Measurements from ENCODE around the gene LCP2. TPM values are rescaled to one million over a fixed set of nuclear protein-coding genes. Genes with fewer than 3 reads are reported as not detected.
"Not testable (repeated sequence)": the region's sequence is repeated elsewhere in the genome, so short reads cannot be mapped to it uniquely, and the experiment has no call there.

Gene LCP2
- polyA plus RNA-seq, 1 donor from 2014 or later, result 31.6 TPM

DNA sequence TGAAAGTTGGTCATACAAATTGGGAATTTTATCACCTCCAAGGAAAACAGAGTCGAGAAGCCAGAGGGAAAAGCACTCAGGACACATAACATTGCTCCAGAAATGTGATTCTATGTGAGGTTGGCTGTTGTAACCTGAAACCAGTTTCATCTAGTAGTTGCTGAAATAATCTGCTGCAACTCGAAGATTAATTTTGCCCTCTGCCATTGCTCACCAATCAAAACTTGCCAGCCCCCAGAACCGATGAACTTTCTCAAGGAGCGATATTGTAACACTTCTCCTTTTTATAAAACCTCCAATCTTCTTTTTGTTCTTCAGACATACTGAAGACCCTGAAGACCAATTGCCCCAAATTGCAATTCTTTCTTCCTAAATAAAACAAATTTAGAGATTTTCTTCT is 33.7 kb downstream of the LCP2 start:
- Mint-ChIP-seq H3K27me3 (peaks cover 1% of the 10 kb centered on the region), H3K4me1 (peaks cover 11 to 14% (median 12%) of the 10 kb centered on the region in 3 donors), H3K9me3 (no peaks in the 10 kb centered on the region), H3K27ac (no peak overlapping the region), H3K4me3 (no peak overlapping the region), H3K36me3 (peaks cover 4% of the 10 kb centered on the region)

DNA sequence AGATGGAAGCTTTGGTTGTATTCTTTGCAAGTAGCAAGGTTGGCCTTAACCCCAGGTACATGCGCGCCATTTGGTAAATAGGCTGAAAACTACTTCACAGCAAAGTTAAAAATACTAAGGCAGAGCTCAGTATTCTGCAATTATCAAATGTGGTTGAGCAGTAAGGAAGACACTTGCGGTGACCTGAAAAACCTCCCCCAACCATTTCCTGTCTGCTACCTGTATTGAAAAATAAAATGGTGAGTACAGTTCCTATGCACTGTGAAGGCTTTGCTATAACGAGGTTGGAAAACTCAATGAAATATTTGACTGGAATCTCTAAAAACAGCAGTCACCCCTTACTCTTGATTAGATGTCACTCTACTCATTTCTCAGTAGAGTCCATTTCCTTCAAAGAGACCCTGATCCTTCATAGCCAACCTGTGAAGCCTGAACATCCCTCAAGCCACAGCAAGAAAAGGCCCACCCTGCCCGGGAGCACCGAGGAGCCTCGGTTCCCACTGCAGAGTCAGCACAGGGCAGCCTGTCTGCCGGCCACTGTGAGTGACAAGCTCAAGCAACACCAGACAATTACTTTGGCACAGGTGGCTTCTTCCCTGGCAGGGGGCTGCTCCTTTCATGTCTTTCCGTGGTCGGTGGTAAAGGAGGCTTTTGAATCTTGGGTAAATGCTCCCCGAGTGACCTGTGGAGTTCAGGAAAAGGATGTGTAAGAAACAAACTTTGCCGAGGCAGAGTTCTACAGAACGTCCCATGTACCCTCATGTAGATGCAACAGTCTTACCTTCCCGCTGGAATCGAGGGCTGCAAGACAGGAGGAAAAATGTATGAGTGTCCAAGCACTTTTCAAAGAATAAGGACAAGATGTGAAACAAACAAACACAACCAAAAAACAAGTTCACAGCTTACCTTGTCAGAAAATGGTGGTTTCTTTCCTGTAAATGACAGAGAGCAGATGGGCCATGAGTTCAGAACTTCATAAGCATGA is 35.2 kb downstream of the LCP2 start:
- H3K27me3 Mint-ChIP-seq, result peaks cover 1% of the 10 kb centered on the region
- peaks cover 8% of the 10 kb centered on the region for H3K36me3 Mint-ChIP-seq
- no peaks in the 10 kb centered on the region for H3K9me3 Mint-ChIP-seq
- peaks cover 0 to 3% (median 1%) of the 10 kb centered on the region in 3 donors for H3K4me1 Mint-ChIP-seq
- H3K4me3 Mint-ChIP-seq, result peak overlapping the region in 2 of 4 donors; percentile 3 to 11
- peak overlapping the region in 2 of 3 donors; percentile 39 to 88 for H3K27ac Mint-ChIP-seq

DNA sequence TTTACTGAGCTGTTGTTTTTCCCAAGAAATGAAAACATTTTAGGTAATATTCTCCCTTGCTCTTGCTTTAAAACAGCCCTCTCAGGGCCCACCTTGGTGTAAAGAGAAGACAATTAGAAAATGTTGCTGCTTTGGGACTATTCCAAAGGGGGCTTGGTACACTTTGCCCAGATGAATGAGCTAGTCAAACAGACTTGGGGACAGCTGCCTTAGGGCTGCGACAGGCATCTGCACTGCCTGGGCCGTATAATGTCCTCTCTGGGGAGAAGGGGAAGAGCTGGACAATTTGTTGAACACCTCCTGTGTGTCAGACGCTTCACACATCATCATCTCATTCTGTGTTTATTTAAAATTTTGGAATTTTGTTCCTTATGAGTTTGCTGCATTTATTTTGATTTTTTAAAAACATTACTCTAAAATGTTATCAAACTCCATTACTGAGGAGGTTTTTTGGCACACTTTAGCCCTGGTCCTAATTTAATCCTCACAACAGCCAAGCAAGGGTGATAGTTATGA is 36.0 kb downstream of the LCP2 start:
- no peaks in the 10 kb centered on the region for H3K27me3 Mint-ChIP-seq
- peaks cover 10% of the 10 kb centered on the region for H3K36me3 Mint-ChIP-seq
- H3K4me3 Mint-ChIP-seq, result no peak overlapping the region
- no peaks in the 10 kb centered on the region for H3K9me3 Mint-ChIP-seq
- peak overlapping the region in 1 of 3 donors; percentile 39 for H3K27ac Mint-ChIP-seq
- peaks cover 0 to 1% (median under 1%) of the 10 kb centered on the region in 3 donors for H3K4me1 Mint-ChIP-seq

DNA sequence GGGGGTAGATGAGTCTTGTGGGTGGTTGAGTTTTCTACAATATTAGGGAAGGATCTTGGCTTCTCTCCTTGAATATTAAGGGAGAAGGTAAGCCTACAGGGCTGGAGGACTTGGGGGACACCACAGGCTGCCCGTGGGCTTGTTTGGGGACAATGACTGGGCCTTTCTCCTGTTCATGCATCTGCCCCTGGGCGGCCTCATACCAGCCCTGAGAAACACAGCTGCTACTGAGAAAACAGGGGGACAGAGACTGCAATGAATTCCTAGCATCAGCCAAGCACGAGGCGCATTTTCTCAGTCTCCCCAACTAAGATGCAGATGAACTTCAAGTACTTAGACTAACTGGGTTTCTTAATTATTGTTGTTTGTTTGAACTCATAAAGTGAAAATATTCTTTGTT is 40.2 kb downstream of the LCP2 start:
- H3K9me3 Mint-ChIP-seq, result no peaks in the 10 kb centered on the region
- no peak overlapping the region for H3K4me3 Mint-ChIP-seq
- H3K27ac Mint-ChIP-seq, result no peak overlapping the region
- H3K4me1 Mint-ChIP-seq, result peaks cover 7 to 13% (median 11%) of the 10 kb centered on the region in 3 donors
- no peaks in the 10 kb centered on the region for H3K27me3 Mint-ChIP-seq
- peaks cover 12% of the 10 kb centered on the region for H3K36me3 Mint-ChIP-seq

DNA sequence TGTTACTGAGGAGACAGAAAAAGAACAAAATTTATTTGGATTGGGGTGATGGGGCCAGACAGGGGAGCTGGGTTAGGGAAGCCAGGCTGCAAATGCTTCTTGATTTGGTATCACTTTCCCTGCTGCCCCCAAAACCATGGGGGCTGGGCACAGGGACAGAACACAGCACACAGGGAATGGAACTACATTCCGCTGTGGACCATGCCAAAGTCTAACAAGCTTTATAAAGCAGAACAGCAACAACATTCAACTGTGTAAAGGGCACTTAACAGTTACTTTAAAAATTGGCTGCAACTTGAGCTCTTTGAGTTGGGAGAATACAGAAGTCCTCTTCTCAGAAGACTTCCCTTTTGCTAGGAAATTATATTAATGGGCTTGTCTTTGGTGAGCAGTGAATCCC is 41.0 kb downstream of the LCP2 start:
- Mint-ChIP-seq H3K27ac (no peak overlapping the region), H3K4me3 (no peak overlapping the region), H3K4me1 (peaks cover 7 to 13% (median 11%) of the 10 kb centered on the region in 3 donors), H3K27me3 (no peaks in the 10 kb centered on the region), H3K9me3 (no peaks in the 10 kb centered on the region), H3K36me3 (peaks cover 14% of the 10 kb centered on the region)

DNA sequence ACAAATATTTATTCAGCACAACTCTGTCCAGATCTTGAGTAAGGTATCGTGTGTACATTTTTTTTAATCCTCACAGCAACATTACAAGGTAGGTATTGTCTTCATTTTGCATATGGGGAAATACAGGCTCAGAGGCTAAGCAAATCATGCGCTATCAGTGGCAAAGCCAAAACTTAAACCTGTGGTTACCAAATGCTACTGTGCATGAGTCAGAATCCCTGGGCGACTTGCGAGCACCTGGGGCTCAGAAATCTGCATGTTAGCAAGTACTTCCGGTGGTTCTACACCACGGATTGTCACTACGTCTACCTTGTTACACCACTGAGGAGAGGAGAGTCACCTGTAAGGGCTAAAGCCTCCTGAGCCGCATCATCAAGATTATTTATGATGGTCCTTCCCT is 43.5 kb downstream of the LCP2 start:
- Mint-ChIP-seq H3K36me3 (peaks cover 19% of the 10 kb centered on the region), H3K27me3 (no peaks in the 10 kb centered on the region), H3K4me3 (peak overlapping the region in 2 of 4 donors; percentile 36 to 51), H3K4me1 (peaks cover 9 to 15% (median 11%) of the 10 kb centered on the region in 3 donors), H3K9me3 (no peaks in the 10 kb centered on the region), H3K27ac (peak overlapping the region; percentile 13 to 39 (median 14))

DNA sequence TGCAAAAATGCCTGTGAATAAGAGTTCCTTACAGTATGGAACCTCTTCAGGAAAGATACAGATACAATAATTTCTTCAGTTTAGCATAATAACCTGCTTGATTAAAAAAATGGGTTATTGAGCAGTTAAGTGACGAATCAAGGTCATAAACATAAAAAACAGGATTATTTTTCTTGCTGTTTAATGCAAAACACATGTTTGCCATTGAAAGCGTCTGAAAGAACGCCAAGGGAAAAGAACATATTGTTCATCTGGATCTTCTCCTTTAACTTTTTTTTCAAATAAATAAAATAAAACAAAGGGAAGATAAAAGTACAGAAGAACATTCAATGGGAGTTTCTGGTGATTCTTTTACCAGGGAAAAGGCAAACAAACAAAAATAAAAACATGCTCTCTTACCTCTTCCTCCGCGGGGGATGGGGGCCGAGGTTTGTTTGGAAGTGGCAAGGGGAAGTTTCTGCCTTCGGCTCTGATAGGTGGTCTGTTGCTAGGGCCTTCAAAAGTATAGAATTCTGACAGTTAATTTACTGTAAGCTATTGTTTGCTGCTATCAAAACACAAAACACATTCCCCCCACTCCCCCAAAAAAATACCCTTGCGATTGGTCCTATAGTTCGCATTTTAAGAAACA is 44.7 kb downstream of the LCP2 start:
- Mint-ChIP-seq H3K27ac (no peak overlapping the region), H3K4me3 (no peak overlapping the region), H3K9me3 (no peaks in the 10 kb centered on the region), H3K4me1 (peaks cover 9 to 15% (median 11%) of the 10 kb centered on the region in 3 donors), H3K36me3 (peaks cover 20% of the 10 kb centered on the region), H3K27me3 (no peaks in the 10 kb centered on the region)

DNA sequence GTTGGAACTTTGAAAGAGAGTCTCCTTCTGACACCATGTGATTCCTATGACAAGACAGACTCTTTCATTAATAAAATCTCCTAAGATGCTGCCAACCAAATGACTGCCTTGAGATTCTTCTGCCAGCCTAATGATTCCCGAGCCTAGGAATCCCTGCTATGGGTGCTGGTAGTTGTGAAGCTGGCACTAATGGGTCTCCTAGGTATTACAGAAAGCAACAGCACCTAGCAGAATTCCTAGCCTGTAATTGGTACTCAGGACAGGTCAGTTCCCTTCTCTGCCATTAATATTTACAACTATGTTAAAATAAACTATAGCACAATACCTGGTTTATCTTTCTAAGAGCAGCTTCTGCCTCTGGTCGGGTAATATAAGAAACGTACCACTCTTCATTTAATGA is 45.5 kb downstream of the LCP2 start:
- Mint-ChIP-seq H3K36me3 (peaks cover 26% of the 10 kb centered on the region), H3K9me3 (no peaks in the 10 kb centered on the region), H3K4me1 (peaks cover 9 to 15% (median 11%) of the 10 kb centered on the region in 3 donors), H3K27ac (no peak overlapping the region), H3K4me3 (no peak overlapping the region), H3K27me3 (no peaks in the 10 kb centered on the region)

DNA sequence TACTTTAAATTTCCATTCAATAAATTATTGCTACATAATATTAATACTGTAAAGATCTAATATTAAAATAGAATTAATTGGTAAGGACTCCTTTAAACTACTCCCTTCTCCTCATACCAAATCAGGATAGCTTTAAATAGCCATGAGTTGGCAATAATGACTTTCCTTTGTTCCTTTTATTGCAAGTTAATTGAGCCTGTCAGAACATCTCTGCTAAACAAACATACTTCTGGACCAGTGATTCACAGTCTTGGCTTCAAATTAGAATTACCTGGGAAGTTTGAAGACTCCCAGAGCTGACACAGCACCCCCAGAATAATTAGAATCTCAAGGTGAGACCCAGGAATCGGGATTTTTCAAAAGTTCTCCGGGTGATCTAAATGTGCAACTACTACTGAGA is 46.1 kb downstream of the LCP2 start:
- peaks cover 27% of the 10 kb centered on the region for H3K36me3 Mint-ChIP-seq
- no peak overlapping the region for H3K4me3 Mint-ChIP-seq
- H3K4me1 Mint-ChIP-seq, result peaks cover 9 to 15% (median 11%) of the 10 kb centered on the region in 3 donors
- H3K27ac Mint-ChIP-seq, result no peak overlapping the region
- no peaks in the 10 kb centered on the region for H3K9me3 Mint-ChIP-seq
- H3K27me3 Mint-ChIP-seq, result no peaks in the 10 kb centered on the region

DNA sequence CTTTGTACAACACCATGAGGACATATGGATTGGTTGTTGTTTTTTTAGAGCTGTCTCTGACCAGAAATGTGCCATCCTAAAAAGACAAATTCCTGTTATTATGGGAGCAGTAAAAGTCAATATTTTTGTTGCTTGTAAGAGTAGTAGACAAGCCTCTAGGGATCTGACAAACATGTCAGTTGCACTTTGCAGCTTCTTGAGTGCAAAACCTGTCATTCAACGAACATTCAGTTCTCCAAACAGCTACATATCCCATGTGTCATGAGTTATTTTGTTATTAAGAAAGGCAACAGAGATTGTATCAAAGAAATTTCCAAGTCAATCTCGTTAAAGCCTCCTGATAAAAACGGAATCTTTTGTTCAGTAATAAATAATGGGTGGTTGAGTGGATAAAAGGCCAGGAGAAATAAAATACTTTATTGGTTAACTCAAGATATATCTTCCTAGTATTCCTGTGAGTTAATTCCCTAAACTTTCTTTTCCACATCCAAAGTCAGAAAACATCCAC is 46.7 kb downstream of the LCP2 start:
- no peak overlapping the region for H3K4me3 Mint-ChIP-seq
- no peak overlapping the region for H3K27ac Mint-ChIP-seq
- no peaks in the 10 kb centered on the region for H3K9me3 Mint-ChIP-seq
- peaks cover 9 to 15% (median 11%) of the 10 kb centered on the region in 3 donors for H3K4me1 Mint-ChIP-seq
- peaks cover 30% of the 10 kb centered on the region for H3K36me3 Mint-ChIP-seq
- H3K27me3 Mint-ChIP-seq, result no peaks in the 10 kb centered on the region

DNA sequence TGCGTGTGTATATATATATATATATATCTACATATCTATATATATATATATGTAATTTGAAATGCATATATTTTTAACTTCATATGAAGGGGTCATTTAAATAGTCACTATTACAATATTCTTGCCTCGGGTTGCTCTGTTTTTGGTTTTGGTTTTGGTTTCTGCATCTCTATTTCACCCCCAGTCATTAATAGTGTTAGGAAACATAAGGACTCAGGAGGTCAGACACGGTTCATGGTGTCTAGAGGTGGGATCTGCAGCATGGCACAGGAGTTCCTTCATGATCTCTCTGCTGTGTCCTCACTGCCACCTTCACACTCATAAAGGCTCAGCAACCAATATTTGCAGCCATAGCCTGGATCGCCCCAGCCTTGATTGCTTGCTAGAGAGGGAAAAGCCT is 48.2 kb downstream of the LCP2 start:
- Mint-ChIP-seq H3K27me3 (no peaks in the 10 kb centered on the region), H3K27ac (no peak overlapping the region), H3K36me3 (peaks cover 34% of the 10 kb centered on the region), H3K4me3 (no peak overlapping the region), H3K4me1 (peaks cover 8 to 11% (median 8%) of the 10 kb centered on the region in 3 donors), H3K9me3 (no peaks in the 10 kb centered on the region)

DNA sequence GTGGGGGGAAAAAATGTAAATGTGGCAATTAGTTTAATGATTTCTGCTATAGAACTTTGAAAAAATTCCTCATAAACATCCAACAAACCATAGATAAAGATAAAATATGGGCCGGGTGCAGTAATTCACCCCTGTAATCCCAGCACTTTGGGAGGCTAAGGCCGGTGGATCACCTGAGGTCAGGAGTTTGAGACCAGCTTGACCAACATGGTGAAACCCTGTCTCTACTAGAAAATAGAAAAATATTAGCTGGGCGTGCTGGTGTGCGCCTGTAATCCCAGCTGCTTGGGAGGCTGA is 48.7 kb downstream of the LCP2 start:
- H3K27me3 Mint-ChIP-seq, H3K9me3 Mint-ChIP-seq, H3K4me1 Mint-ChIP-seq, H3K27ac Mint-ChIP-seq, H3K4me3 Mint-ChIP-seq: not testable (repeated sequence)
- H3K36me3 Mint-ChIP-seq, result peaks cover 33% of the 10 kb centered on the region

DNA sequence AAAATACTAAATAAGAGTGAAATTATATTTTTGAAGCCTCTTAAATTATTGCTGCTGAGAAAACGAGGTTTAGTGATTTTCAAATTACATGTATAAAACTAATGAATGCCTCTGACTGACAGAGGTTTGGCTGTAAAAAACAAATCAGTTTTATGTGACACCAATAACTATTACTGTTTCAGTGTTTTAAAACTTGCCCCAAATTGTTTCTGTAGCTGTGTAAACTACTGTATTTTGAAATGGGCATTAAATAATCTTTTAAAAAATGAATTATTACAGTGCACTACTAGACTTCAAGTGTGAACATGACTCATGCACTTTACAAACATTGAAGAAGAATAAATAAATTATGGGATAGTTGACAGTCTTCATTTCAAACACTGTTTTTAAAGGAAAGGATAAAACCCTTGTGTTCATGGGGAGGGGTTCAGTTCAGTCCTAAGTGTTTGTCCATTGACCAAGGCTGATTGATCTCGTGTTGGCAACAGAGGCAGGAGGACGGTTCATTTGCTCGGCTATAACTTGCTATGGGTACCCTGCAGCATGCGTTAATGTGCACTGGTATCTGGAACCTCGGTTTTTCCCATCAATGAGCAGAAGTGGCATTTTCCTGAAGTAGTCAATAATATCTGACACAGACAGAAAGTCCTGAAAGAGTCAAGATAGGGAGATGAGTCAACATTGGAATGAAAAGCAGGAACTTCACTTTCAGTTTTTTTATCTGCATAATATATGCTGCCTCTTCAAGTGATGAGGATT is 49.2 kb downstream of the LCP2 start:
- H3K4me3 Mint-ChIP-seq, result no peak overlapping the region
- no peaks in the 10 kb centered on the region for H3K27me3 Mint-ChIP-seq
- no peaks in the 10 kb centered on the region for H3K9me3 Mint-ChIP-seq
- H3K27ac Mint-ChIP-seq, result no peak overlapping the region
- H3K4me1 Mint-ChIP-seq, result peaks cover 0 to 2% (median 2%) of the 10 kb centered on the region in 3 donors
- H3K36me3 Mint-ChIP-seq, result peaks cover 31% of the 10 kb centered on the region

DNA sequence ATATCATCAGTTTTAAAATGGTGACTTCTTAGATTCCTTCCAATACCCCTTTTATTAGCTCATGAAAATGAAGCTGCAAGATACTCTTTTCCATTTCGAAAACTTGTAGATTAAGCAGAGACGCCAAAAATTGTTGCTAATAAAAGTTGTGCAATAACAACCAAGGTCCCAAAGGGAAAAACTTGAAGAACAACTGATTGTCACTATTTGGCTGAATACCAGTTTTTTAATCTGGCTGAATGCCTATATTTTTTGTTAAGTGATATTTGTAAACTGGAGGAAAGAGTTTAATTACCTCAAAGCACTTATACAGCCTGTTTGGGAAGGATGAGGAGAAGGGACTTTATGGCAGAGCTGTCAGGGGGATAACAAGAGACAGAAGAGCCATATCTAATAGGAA is 50.2 kb downstream of the LCP2 start:
- H3K36me3 Mint-ChIP-seq, result peaks cover 31% of the 10 kb centered on the region
- H3K9me3 Mint-ChIP-seq, result no peaks in the 10 kb centered on the region
- no peak overlapping the region for H3K27ac Mint-ChIP-seq
- H3K4me3 Mint-ChIP-seq, result no peak overlapping the region
- H3K4me1 Mint-ChIP-seq, result peaks cover 0 to 2% (median 2%) of the 10 kb centered on the region in 3 donors
- H3K27me3 Mint-ChIP-seq, result no peaks in the 10 kb centered on the region

Data from IgD-negative memory B cell (primary cell).